NCI-H774 (cell line): ENCODE data around the gene ARID1B.

Experiments used
- DNase-seq: peaks from one replicate; lab custom pipeline; 2025; lab: John Stamatoyannopoulos, UW

ARID1B gene

GRCh38 chr6:157054531-157054979 is 277.4 kb downstream of the ARID1B start:
- DNase-seq = no peak

GRCh38 chr6:157055863-157056262 is 278.7 kb downstream of the ARID1B start:
- DNase-seq = no peak

GRCh38 chr6:157056275-157056674 is 279.1 kb downstream of the ARID1B start:
- DNase-seq = no peak

GRCh38 chr6:157058574-157058973 is 281.4 kb downstream of the ARID1B start:
- DNase-seq = no peak

GRCh38 chr6:157059781-157060180 is 282.6 kb downstream of the ARID1B start:
- DNase-seq = peak; percentile 41

GRCh38 chr6:157060440-157060952 is 283.3 kb downstream of the ARID1B start:
- no peak for DNase-seq

GRCh38 chr6:157061770-157062594 is 284.8 kb downstream of the ARID1B start:
- no peak for DNase-seq

- DNase-seq = peak; percentile 64
Observed at GRCh38 chr6:157063176-157063905, 286.2 kb downstream of the ARID1B start.

- DNase-seq = no peak
Observed at GRCh38 chr6:157063923-157064322, 286.7 kb downstream of the ARID1B start.

GRCh38 chr6:157064502-157064901 is 287.3 kb downstream of the ARID1B start:
- no peak for DNase-seq

GRCh38 chr6:157065366-157065765 is 288.2 kb downstream of the ARID1B start:
- no peak for DNase-seq

GRCh38 chr6:157066781-157067491 is 289.8 kb downstream of the ARID1B start:
- DNase-seq = no peak

- no peak for DNase-seq
Observed at GRCh38 chr6:157067507-157067906, 290.3 kb downstream of the ARID1B start.

- DNase-seq = no peak
Observed at GRCh38 chr6:157068691-157069324, 291.6 kb downstream of the ARID1B start.

- DNase-seq = no peak
Observed at GRCh38 chr6:157069585-157069984, 292.4 kb downstream of the ARID1B start.

- DNase-seq = no peak
Observed at GRCh38 chr6:157070403-157071107, 293.4 kb downstream of the ARID1B start.

GRCh38 chr6:157072128-157072527 is 294.9 kb downstream of the ARID1B start:
- no peak for DNase-seq

- no peak for DNase-seq
Observed at GRCh38 chr6:157073596-157073995, 296.4 kb downstream of the ARID1B start.

GRCh38 chr6:157074969-157075368 is 297.8 kb downstream of the ARID1B start:
- DNase-seq = no peak

GRCh38 chr6:157075549-157076450 is 298.6 kb downstream of the ARID1B start:
- no peak for DNase-seq
